SK-N-SH (cell line): ENCODE results near the gene RNF11.

Experiments used
- GABPA ChIP-seq: IDR thresholded peaks from 2 replicates; pipeline ENCODE4 v1.4.0; 2012; ENCODE audit warnings: low read depth, mild to moderate bottlenecking
- POLR2AphosphoS5 ChIP-seq: IDR thresholded peaks from 2 replicates; pipeline ENCODE4 v1.6.1; 2012; ENCODE audit warnings: low read depth, low read length
- RCOR1 ChIP-seq: fragments of 150-350 bp; IDR thresholded peaks from 2 replicates; pipeline ENCODE4 v1.6.1; 2017; ENCODE audit warnings: antibody characterized with exemption, low read length
- TF ChIP-seq, protein P1 (sequence below): IDR thresholded peaks from 2 replicates; pipeline ENCODE4; 2012
- TF ChIP-seq, protein P2 (sequence below): fragments of 200-600 bp; sonication (generic); IDR thresholded peaks from 2 replicates; pipeline ENCODE4 v1.6.1; 2017; ENCODE audit warnings: antibody characterized with exemption, mild to moderate bottlenecking, moderate library complexity

DNA sequence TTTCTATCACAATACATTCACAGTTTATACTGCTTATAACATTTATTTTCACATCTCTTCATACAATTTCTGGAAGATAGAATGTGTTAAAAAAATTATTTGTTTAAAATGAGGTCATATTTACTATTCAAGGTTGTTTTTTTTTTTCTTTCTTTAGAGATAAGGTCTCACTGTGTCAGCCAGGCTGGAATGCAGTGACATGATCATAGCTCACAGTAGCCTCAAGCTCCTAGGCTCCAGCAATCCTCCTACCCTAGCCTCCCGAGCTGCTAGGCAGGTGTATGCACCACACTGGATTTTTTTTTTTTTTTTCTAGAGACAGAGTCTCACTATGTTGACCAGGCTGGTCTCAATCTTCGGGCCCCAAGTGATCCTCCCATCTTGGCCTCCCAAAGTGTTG lies 19.0 kb upstream of the RNF11 start:
- TF ChIP-seq GABPA (no peak), RCOR1 (no peak), POLR2AphosphoS5 (no peak)
- TF ChIP-seq, protein P1, sequence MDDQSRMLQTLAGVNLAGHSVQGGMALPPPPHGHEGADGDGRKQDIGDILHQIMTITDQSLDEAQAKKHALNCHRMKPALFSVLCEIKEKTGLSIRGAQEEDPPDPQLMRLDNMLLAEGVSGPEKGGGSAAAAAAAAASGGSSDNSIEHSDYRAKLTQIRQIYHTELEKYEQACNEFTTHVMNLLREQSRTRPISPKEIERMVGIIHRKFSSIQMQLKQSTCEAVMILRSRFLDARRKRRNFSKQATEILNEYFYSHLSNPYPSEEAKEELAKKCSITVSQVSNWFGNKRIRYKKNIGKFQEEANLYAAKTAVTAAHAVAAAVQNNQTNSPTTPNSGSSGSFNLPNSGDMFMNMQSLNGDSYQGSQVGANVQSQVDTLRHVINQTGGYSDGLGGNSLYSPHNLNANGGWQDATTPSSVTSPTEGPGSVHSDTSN, result no peak
- TF ChIP-seq, protein P2, sequence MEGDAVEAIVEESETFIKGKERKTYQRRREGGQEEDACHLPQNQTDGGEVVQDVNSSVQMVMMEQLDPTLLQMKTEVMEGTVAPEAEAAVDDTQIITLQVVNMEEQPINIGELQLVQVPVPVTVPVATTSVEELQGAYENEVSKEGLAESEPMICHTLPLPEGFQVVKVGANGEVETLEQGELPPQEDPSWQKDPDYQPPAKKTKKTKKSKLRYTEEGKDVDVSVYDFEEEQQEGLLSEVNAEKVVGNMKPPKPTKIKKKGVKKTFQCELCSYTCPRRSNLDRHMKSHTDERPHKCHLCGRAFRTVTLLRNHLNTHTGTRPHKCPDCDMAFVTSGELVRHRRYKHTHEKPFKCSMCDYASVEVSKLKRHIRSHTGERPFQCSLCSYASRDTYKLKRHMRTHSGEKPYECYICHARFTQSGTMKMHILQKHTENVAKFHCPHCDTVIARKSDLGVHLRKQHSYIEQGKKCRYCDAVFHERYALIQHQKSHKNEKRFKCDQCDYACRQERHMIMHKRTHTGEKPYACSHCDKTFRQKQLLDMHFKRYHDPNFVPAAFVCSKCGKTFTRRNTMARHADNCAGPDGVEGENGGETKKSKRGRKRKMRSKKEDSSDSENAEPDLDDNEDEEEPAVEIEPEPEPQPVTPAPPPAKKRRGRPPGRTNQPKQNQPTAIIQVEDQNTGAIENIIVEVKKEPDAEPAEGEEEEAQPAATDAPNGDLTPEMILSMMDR, result no peak
